Effector CD4-positive, alpha-beta T cell (primary cell): ENCODE data around the gene RBBP8.
"Not testable (repeated sequence)": the region's sequence is repeated elsewhere in the genome, so short reads cannot be mapped to it uniquely, and the experiment has no call there.

Source experiments
- DNase-seq: peaks from one replicate; pipeline ENCODE4 v3.0.0-alpha.2; 2020

RBBP8 gene

DNA sequence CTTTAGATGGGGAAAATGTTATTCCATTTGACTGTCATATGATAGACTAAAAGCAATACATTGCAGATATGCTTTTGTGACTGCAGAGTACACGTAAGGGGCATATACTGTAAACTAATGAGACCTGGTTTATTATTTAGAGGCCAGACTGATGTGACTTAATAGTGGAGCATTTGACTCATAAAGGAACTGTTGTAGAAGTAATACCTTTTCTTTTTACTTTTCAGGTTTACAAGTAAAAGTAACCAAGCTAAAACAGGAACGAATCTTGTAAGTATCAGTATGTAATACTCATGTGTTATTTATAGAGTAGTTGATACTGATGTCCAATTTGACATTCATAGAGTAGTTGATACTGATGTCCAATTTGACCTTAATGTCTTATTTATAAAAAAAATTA lies 13.1 kb downstream of the RBBP8 start:
- DNase-seq = no peak

DNA sequence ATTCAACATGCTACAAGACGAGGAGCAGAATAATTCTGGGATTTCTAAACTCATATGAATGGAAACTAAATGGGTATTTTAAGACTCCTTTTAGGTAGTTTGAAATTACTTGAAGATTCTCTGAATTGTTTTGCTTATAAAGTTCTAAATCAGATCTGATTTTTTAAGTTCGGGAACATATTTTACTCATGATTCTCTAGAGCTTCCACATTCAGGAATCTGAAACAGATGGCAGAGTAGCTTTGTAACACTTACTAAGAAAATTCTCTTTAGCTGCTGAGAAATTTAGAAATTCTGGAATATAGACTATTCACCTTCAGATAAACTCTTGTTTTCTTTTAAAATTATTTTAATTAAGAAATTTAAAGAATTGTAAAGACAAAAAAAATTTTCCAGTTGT lies 13.7 kb downstream of the RBBP8 start:
- no peak for DNase-seq

DNA sequence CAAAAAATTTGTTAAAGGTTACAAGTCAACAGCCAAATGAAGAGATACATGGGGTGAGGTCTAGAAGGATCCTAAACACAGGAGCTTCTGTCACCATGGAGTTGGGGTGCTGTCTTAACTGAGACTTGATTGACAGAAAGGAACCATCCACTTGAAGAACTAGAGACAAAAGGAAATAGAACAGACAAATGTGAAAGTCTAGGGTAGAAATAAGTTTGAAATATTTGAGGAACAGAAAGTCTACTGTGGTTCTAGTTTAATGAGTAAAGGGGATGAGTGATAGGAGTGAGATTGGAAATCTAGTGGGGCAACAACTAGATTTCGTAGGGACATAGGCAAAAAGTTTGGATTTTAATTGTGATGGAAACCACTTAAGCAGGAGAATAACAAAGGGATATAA lies 18.7 kb downstream of the RBBP8 start:
- DNase-seq = no peak

GRCh38 chr18:22952525-22952924 lies 19.4 kb downstream of the RBBP8 start:
- no peak for DNase-seq

DNA sequence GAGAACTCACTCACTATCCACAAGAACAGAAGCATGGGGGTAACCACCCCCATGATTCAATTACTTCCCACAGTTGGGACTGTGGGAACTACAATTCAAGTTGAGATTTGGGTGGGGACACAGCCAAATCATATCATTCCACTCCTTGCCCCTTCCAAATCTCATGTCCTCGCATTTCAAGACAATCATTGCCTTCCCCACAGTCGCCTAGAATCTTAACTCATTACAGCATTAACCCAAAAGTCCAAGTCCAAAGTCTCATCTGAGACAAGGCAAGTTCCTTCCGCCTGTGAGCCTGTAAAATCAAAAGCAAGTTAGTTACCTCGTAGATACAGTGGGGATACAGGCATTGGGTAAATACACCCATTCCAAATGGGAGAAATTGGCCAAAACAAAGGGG lies 20.9 kb downstream of the RBBP8 start:
- not testable (repeated sequence) for DNase-seq

DNA sequence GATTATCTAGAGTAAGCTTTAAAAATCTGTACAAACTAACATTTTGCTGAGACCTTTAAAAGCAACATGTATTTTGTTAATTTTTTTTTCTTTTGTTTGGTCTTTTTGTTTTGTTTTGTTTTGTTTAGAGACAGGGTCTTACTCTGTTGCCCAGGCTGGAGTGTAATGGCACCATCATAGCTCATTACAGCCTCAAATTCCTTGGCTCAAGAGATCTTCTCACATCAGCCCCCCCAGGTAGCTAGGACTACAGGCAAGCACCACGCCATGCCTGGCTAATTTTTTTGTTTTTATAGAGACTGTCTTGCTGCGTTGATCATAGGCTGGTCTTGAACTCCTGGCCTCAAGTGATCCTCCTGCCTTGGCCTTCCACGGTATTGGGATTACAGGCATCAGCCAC lies 23.1 kb downstream of the RBBP8 start:
- DNase-seq = no peak

- no peak for DNase-seq
Measured at GRCh38 chr18:22961156-22961555, 28.0 kb downstream of the RBBP8 start.

- DNase-seq = no peak
Measured at GRCh38 chr18:22962004-22962403, 28.9 kb downstream of the RBBP8 start.

DNA sequence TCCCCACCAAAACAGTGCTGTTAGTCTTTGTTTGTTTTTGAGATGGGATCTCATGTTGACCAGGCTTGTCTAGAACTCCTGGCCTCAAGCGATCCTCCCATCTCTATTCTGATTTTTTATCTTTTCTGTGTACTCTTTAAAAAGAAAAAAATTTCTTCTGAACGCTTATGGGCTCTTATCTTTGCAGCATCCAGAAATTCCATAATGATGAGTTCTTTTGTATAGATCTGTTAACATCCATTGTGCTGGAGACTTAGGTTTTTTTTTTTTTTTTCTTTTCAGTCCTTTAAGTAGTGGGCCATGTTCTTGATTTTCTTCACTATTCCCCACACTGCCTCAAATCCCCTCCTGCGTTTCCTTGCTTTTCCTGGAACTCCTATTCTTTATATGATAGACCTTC lies 31.0 kb downstream of the RBBP8 start:
- DNase-seq = no peak

- DNase-seq = no peak
Measured at GRCh38 chr18:22964722-22965121, 31.6 kb downstream of the RBBP8 start.

GRCh38 chr18:22971038-22971437 lies 37.9 kb downstream of the RBBP8 start:
- DNase-seq = no peak

- no peak for DNase-seq
Measured at GRCh38 chr18:22974001-22974400, 40.9 kb downstream of the RBBP8 start.

GRCh38 chr18:22974707-22975106 lies 41.6 kb downstream of the RBBP8 start:
- DNase-seq = no peak

- DNase-seq = no peak
Measured at GRCh38 chr18:22975508-22975907, 42.4 kb downstream of the RBBP8 start.

- DNase-seq = no peak
Measured at GRCh38 chr18:22977847-22978701, 44.9 kb downstream of the RBBP8 start.

- no peak for DNase-seq
Measured at GRCh38 chr18:22980394-22980793, 47.3 kb downstream of the RBBP8 start.

DNA sequence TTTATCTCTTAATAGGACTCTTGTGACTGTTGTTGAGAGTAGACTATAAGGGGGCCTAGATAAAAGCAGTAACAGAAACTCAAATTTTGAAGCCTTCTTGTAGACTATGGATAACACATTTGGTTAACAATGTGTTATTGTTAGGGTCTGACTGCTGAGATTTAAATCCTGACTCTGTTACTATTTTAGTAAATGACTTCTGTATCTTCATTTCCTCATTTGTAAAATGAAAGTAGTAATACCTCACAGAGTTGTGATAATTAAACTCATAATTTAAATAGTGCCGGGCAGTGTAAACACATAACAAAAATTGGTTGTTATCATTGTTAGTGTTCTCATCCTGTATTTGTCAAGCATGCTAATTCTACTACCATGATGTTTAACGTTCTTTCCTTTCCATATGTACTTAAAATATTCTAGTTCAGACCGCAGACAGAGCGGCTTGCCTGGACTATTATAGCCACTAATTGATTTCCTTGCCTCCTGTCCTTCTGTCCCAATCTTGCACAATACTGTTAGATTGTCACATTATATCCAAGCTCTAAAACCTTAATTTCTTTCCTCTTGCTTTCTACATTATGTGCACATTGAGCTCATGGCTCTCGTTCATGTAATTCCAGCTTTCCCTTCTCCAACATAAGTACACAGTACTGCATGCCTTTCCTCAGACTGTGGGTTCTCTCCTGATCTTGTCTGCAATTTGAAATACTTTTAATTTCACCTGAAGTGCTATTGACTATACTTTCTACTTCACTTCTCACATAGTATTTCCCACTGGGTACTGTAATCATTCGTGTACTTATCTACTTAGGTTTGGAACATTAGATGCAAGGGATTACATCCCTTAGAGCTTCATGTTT lies 48.4 kb downstream of the RBBP8 start:
- no peak for DNase-seq

GRCh38 chr18:22983175-22983574 lies 50.0 kb downstream of the RBBP8 start:
- DNase-seq = no peak

GRCh38 chr18:22985250-22985649 lies 52.1 kb downstream of the RBBP8 start:
- no peak for DNase-seq

- DNase-seq = no peak
Measured at GRCh38 chr18:22987547-22988189, 54.5 kb downstream of the RBBP8 start.

DNA sequence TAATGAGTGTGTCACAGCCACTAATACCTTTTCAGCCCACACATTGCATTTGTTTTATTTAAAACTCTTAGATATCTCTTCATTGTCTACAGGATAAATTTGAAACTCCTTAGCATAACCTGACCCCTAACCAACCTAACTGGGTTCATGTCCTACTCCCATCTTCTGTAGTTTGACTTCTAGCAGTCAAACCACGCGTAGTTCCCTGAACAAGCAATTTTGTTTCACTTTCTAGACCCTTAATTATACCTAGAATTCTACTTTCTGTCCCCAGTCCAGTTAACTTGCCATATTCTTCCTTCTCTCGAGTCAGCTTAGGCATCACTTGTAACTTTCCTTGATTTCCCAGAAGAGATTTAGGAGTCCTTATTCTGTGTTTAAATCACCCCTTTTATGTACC lies 55.1 kb downstream of the RBBP8 start:
- no peak for DNase-seq

- DNase-seq = no peak
Measured at GRCh38 chr18:22998344-22998743, 65.2 kb downstream of the RBBP8 start.

DNA sequence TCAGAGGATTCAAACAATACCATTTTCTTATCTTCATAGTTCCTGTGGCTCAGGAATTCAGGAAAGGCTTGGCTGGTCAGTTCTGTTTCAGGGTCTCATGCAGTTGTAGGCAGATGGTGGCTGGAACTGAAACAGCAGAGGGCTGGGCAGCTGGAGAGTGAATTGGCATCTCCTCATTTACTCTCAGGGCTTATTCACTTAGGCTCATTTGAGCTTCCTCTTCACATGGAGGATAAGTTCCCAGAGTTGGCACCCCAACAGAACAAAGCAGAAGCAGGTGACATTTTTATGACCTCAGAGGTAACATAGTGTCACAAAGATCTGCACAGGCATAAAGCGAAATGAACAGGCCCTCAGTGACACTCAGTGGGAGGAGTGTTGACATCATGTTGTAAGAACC lies 66.1 kb downstream of the RBBP8 start:
- DNase-seq = no peak

DNA sequence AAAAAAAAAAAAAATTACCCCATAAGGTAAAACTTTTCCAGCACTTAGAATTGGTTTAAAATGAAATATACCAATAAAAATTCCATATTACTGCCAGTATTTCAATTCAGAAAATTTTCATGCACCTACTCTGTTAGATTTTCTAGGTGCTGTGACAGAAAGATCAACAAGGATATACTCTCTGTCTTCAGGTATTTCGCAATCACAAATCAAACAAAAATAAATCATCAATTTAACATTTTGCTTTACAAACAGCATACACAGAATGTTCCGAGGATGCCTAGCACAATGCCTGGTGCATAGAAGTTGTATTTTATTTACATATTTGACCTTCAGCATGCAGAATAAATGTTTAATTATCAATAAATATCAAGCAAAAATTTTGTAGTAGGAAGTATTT lies 66.5 kb downstream of the RBBP8 start:
- DNase-seq = no peak
